GM18951 (cell line): Measurements from ENCODE around the gene NSMCE1.
"Not testable (repeated sequence)": the region's sequence is repeated elsewhere in the genome, so short reads cannot be mapped to it uniquely, and the experiment has no call there.

ENCODE experiments used
- POLR2A ChIP-seq: IDR thresholded peaks from 4 replicates; pipeline ENCODE4 v1.6.1; 2011; ENCODE audit warnings: mild to moderate bottlenecking; ENCODE audit not compliant: insufficient read length, insufficient read depth; ENCODE audit errors: extremely low read depth
- in situ Hi-C: fragments of 300-500 bp; cut with MboI; formaldehyde crosslinking; loops from one replicate; pipeline ENCODE4 v1.12.0; 2022; ENCODE audit warnings: low sequenced_read_pairs, mixed read lengths, inconsistent platforms; ENCODE audit not compliant: unreplicated experiment

NSMCE1 gene

DNA sequence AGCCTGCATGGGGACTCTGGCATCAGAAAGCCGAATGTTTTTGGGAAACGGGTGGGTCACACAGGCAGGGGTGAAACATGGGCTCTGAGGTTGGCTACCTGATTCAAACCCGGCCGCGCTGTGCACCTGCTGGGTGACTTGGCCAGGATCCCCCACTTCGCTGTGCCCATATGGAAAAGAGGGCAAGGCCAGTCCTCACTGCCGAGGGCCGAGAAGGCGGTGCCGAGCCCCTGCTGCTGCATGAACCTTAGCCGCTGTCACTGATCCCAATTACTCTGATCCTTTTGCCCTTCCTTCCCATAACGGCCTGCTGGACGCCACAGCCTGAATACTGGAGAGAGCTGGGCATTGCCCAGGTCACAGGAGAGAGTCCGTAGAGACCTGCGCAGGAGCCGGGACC, 47.6 kb downstream of the NSMCE1 start:
- in situ Hi-C loops = no loop called here
- TF ChIP-seq POLR2A = no peak

DNA sequence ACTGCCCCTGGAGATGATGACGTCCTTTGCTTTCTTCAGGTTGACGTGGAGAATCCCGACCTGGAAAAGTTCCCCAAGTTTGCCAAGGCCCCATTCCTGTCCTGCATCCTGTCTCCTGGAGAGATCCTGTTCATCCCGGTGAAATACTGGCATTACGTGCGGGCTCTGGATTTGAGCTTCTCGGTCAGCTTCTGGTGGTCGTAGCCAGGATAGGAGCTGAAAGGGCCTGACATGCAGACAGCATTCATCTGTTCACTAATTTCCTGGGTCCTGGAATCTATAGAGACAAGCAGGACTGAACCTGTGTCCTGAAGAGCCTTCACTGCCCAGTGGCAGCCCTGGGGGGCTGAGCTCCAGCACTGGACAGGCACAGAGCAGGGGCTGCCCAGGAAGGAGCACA, 48.0 kb downstream of the NSMCE1 start:
- no peak for TF ChIP-seq POLR2A
- in situ Hi-C loops = no loop called here

DNA sequence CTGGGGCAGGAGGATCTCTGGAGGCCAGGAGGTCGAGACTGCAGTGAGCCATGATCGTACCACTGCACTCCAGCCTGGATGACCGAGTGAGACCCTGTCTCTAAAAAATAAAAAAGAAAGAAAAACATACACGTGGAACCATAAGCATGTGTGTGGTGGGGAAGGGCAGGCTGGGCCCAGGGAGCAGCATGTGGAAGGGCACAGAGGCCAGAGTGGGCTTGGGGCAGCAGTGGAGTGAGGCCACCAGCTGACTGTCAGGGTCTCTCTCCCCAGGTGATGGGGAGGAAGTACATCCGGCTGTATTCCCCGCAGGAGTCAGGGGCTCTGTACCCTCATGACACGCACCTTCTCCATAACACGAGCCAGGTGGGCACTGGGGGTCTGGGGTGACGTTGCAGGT, 48.5 kb downstream of the NSMCE1 start:
- TF ChIP-seq POLR2A = no peak
- in situ Hi-C loops = no loop called here

DNA sequence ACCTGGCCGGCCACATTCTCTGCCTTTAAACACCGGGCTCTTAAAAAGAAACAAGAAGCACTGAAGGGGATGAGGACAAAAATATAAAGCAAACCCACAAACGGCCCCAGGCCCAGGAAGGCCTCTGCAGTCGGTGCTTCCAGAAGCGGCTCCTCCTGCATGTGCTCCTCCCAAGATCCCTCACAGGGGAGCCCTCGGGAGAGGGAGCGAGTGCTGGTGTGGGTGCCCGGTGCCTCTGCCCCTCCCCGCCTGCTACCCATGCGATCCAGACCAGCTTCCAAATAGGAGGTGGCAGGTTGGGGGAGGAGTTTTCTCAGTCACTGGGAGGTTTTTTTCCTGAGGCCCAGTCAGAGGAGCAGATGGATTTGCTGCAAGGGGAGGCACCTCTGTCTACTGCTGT, 49.4 kb downstream of the NSMCE1 start:
- in situ Hi-C loops = no loop called here

DNA sequence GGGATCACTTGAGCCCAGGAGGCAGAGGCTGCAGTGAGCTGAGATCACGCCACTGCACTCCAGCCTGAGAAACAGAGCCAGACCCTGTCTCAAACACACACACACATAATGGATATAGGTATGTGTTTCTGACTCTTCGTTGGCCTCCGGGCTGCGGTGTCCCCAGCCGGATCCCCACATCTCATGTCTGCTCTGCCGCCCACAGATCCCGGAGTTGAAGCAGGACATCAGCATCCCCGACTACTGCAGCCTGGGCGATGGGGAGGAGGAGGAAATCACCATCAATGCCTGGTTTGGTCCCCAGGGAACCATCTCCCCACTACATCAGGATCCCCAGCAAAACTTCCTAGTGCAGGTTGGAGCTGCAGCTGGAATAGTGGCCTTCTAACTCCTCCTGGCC, 49.8 kb downstream of the NSMCE1 start:
- in situ Hi-C loops = no loop called here
- no peak for TF ChIP-seq POLR2A

More for the DNA sequence above, 49.4 kb downstream of the NSMCE1 start:
- TF ChIP-seq POLR2A = no peak

DNA sequence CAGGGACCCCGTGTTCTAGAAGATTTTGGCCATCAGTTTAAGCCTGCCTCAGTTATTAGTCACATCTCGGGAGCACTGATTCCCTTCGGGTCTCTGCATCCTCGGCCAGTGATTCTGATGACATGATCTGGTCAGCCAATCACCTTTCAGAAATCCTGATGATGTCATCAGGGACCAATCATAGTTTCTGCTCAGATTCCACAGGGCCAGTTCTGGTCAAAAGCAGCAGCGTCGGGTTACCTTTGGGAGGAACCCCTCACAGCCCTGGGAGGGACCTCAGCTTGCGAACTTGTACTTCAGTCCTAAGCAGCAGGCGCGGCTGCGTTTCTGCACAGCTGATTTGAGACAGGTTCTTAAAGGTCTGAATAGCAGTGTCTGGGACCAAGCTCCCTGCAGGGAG, 51.3 kb downstream of the NSMCE1 start:
- in situ Hi-C loops = no loop called here
- TF ChIP-seq POLR2A = no peak

DNA sequence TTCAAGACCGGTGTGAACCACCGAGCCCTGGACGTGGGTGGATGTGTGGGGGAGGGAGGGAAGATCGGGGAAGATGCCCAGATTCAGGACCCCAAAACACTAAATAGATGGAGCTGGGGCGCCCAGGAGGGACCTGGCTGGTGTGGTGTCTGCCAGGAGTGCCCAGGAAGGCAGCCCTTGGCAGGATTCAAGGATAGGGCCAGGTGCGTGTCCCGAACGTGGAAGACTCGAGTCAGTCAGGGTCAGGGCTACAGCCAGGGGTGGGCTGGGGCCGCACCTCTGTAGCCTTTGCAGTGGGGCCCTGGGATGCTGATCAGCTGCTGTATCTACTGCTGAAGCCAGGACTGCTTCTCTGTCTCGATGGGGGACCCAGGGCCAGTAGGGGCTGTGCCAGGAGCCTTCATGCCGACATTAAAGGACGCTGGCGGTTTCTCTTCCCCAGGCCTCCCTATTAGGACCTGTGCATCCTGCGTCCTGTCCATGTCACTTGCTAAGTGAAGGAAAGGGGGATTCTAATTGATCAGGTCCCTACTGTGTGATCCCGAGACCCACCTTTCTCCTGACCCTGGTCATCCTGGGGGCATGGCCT, 52.2 kb downstream of the NSMCE1 start:
- in situ Hi-C loops = no loop called here

DNA sequence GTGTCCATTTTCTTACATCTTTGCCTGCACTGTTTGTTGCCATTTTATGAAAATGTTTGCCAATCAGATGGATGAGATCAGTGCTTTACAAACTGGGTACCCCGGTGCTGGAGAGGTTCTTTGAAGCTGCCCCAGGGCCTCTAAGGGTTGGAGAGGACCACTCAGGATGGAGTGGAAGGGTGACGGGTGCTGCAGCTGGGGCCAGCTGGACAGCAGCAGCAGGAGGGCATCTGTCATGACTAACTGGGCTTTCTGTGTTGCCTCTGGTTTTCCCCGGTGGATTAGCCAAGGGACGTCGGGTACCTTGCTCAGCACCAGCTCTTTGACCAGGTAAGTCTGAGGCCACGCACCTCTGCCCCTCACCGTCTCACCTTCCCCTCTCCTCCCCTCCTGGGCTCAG, 52.9 kb downstream of the NSMCE1 start:
- in situ Hi-C loops = no loop called here
- TF ChIP-seq POLR2A = no peak

More for the DNA sequence above, 52.2 kb downstream of the NSMCE1 start:
- TF ChIP-seq POLR2A = no peak

DNA sequence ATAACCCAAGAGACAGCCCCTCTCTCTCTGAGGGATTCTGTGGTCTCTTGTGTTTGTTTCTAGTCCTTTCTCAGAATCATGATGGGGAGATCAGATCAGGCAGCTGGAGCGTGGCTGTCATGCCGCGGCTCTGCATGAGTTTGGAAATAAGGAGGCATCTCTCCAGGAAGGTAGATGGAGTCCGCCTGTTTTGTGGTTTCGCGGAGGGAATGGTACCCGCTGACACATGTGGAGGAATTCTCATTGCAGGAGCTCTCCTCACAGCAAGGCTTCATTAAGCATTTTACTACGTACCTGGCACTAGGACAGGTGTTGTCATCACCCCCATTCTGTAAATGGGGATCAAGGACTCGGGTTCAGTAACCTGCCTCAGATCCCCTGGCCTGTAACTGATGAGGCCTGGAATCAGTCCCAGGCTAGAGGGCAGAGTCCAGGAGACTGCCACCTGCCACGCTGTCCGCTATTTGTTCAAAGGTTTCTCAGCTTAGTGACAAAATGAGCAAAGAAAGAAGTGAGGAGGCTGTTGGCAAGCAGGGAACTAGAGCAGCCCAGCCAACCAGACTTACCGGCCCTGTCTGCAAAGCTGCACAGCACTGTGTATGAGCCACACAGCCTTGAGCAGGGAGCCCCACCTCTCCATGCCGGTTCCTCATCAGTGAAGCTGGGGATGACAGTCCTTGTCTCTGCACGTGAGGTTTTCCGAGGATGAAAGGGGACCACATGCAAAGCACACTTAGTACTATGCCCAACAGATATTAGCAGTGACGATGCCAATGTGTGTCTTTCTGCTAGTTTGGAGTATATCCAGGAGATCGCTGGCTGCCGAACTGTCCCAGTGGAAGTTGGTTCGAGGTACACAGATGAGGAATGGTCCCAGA, 54.2 kb downstream of the NSMCE1 start:
- in situ Hi-C loops = no loop called here
- TF ChIP-seq POLR2A = no peak

DNA sequence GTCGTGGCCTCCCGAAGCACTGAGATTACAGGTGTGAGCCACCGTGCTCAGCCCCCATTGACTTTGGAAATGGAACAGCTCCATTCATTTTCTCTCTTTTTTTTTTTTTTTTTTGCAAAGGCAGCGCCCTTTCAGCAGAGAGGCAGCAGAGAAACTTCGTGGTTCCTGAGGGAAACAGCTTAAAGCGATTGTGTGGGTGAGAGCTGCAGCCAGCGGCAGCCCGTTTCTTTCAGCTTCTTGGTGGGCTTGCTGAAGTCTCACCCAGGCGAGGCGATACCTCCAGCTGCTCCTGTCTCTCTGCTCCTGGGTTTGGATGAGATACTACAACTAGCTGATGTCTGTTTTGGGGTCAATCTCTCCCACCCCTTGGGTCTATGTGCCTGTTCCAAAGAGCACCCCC, 57.5 kb downstream of the NSMCE1 start:
- in situ Hi-C loops = no loop called here
- TF ChIP-seq POLR2A = no peak

DNA sequence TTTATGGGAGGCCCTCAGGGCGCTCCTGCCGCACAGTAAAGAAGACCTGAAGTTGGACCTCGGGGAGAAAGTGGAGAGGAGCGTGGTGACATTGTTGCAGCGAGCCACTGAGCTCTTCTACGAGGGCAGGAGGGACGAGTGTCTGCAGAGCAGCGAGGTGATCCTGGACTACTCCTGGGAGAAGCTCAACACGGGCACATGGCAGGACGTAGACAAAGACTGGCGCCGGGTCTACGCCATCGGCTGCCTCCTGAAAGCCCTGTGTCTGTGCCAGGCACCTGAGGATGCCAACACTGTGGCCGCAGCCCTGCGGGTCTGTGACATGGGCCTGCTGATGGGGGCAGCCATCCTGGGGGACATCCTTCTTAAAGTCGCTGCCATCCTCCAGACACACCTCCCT, 58.4 kb downstream of the NSMCE1 start:
- TF ChIP-seq POLR2A = no peak
- in situ Hi-C loops = no loop called here

DNA sequence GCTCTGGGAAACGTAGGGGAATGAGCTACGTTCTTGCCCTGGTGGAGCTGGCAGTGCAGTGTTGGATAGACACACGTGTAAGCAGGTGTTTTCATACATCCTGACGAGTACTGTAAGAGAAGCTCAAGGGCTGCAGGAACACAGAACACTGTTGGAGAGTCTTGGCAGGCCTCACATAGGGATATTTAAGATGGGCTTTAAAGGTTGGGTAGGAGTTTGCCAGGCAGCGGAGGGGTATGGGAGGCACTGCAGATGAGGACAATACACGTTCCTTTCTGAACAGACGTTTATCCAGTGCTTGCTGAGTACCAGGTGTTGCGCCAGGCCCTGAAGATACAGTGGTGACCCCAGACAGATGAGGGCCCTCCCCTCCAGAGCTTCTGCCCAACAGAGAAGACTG, 59.0 kb downstream of the NSMCE1 start:
- TF ChIP-seq POLR2A = no peak

DNA sequence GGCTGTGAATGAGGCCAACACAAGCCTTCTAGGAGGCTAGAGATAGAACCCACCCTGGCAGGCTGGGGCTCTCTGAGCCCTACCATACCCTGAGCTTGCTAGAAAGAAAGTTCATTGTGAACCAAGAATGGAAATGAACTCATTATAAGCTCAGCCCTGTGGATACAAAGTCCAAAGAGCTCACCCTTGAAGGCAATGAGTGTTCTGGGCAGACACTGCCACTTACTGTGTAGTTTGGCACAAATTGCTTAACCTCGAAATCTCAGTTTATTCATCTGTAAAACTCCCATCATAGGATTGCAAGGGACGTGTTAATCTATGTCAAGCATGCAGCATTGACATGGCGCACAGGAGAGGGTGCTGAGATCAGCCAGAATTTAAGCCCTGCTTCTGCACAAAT, 59.8 kb downstream of the NSMCE1 start:
- TF ChIP-seq POLR2A = no peak
- in situ Hi-C loops = no loop called here

More for the DNA sequence above, 59.0 kb downstream of the NSMCE1 start:
- in situ Hi-C loops = no loop called here

DNA sequence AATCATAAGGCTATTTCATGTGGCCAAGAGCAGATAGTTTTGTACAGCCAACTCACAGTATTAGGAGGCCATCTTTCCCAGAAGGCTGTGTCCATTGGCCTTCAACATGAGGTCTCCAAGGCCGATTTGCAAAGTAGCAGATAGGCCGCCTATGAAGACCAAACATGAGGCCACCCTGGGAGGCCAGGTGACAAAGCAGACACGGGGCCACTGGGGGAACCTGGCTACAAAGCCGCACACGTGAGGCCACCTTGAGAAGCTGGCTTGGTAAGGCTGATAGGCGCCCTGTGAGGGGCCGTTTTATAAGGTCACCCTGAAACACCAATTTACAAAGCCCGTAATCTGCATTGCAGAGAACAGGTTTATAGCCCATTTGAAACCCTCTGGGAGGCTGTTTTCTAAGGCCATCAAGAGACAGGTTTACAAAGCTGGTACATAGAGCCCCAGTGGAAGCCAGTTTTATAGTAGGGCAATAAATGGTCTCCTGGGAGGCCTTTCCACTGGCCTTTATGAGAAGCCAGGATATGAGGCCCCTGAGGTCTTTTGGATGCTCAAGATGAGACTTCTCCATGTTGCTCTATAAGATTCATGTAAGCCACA, 60.4 kb downstream of the NSMCE1 start:
- in situ Hi-C loops = no loop called here
- no peak for TF ChIP-seq POLR2A

DNA sequence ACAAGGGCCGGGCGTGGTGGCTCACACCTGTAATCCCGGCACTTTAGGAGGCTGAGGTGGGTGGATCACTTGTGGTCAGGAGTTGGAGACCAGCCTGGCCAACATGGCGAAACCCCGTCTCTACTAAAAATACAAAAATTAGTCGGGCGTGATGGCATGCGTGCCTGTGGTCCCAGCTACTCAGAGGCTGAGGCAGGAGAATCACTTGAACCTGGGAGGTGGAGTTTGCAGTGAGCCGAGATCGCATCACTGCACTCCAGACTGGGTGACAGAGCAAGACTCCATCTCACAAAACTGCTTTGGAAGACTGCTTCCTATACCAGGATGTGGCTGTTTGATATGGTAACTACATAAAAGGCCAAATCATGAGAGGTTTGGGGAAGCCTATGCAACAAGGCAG, 61.5 kb downstream of the NSMCE1 start:
- in situ Hi-C loops = not testable (repeated sequence)
